SU-DHL-6 (cell line): ENCODE measurements around the gene ATE1.

Experiments used
- H2AFZ ChIP-seq: fragments of 200-600 bp; sonication (generic); 2 replicates; pipeline ENCODE4 v1.6.1; 2014; ENCODE audit warnings: low read depth, mild to moderate bottlenecking, moderate library complexity, mixed read lengths, antibody characterized with exemption, low read length; ENCODE audit not compliant: severe bottlenecking
- H3F3A ChIP-seq: fragments of 200-600 bp; shearing (Covaris generic); 2 replicates; pipeline ENCODE4 v1.6.0; 2016; ENCODE audit warnings: antibody characterized with exemption, mild to moderate bottlenecking; ENCODE audit not compliant: insufficient read depth
- H3K27ac ChIP-seq: fragments of 200-600 bp; sonication (generic); 2 replicates; pipeline ENCODE4 v1.5.1; 2016; ENCODE audit warnings: low read depth, mild to moderate bottlenecking, low read length, moderate library complexity, mixed read lengths
- H3K27me3 ChIP-seq: fragments of 200-600 bp; sonication (generic), shearing (Covaris generic); 2 replicates; pipeline ENCODE4 v1.6.0; 2014; ENCODE audit warnings: mild to moderate bottlenecking, low read length
- H3K36me3 ChIP-seq: fragments of 200-600 bp; sonication (generic); 2 replicates; pipeline ENCODE4 v1.6.1; 2014; ENCODE audit warnings: mild to moderate bottlenecking, low read length, mixed read lengths
- H3K4me2 ChIP-seq: fragments of 300-600, 200-600 bp; shearing (Covaris generic), sonication (generic); 2 replicates; pipeline ENCODE4 v1.6.0; 2014; ENCODE audit warnings: low read length, low read depth, mild to moderate bottlenecking; ENCODE audit not compliant: poor library complexity, severe bottlenecking
- H3K4me3 ChIP-seq: fragments of 200-600 bp; sonication (generic); 2 replicates; pipeline ENCODE4 v1.5.1; 2014; ENCODE audit warnings: antibody characterized with exemption, low read length, mild to moderate bottlenecking, mixed read lengths; ENCODE audit not compliant: insufficient read depth, poor library complexity, severe bottlenecking
- H3K79me2 ChIP-seq: fragments of 200-600 bp; sonication (generic); 2 replicates; pipeline ENCODE4 v1.6.1; 2014; ENCODE audit warnings: mild to moderate bottlenecking, low read length, moderate library complexity; ENCODE audit not compliant: insufficient read depth
- H3K9ac ChIP-seq: fragments of 200-600 bp; sonication (generic); 2 replicates; pipeline ENCODE4 v1.7.0; 2014; ENCODE audit warnings: mild to moderate bottlenecking, low read length
- H3K9me2 ChIP-seq: fragments of 200-600 bp; sonication (generic); replicated peaks from 2 replicates; pipeline ENCODE4 v1.6.1; 2014; ENCODE audit warnings: low read length; ENCODE audit not compliant: insufficient read depth
- H3K9me3 ChIP-seq: fragments of 200-600 bp; sonication (generic); 2 replicates; pipeline ENCODE4 v1.6.1; 2014; ENCODE audit warnings: low read length, mixed read lengths; ENCODE audit not compliant: insufficient read depth
- H4K20me1 ChIP-seq: fragments of 200-600 bp; sonication (generic); 2 replicates; pipeline ENCODE4 v1.6.1; 2014; ENCODE audit warnings: low read depth, mild to moderate bottlenecking, antibody characterized with exemption, low read length, moderate library complexity, mixed read lengths
- CTCF ChIP-seq: fragments of 200-600 bp; sonication (generic); IDR thresholded peaks from one replicate; pipeline ENCODE4 v1.5.1; 2017; ENCODE audit warnings: antibody characterized with exemption, mild to moderate bottlenecking, low read length, moderate library complexity; ENCODE audit not compliant: insufficient read depth, poor library complexity, severe bottlenecking
- EZH2phosphoT487 ChIP-seq: fragments of 200-600 bp; sonication (generic), shearing (Covaris generic); conservative IDR thresholded peaks from 2 replicates; pipeline ENCODE4 v1.6.1; 2018; ENCODE audit warnings: mild to moderate bottlenecking, antibody characterized with exemption, low read length, moderate library complexity, mixed read lengths

The ATE1 gene

GRCh38 chr10:121891103-121891502, 36.7 kb downstream of the ATE1 start:
- no peak overlapping the region for H3K4me3 ChIP-seq
- no peaks in the 10 kb centered on the region for H3K27me3 ChIP-seq
- H3F3A ChIP-seq = no peaks in the 10 kb centered on the region; the same call in 1 of the 2 replicates
- no peak overlapping the region for H2AFZ ChIP-seq
- H4K20me1 ChIP-seq = no peaks in the 10 kb centered on the region
- H3K4me2 ChIP-seq = no peak overlapping the region
- no peaks in the 10 kb centered on the region for H3K36me3 ChIP-seq
- H3K27ac ChIP-seq = no peak overlapping the region
- no peaks in the 10 kb centered on the region for H3K9me2 ChIP-seq
- H3K79me2 ChIP-seq = no peaks in the 10 kb centered on the region
- H3K9me3 ChIP-seq = no peaks in the 10 kb centered on the region
- no peak overlapping the region for H3K9ac ChIP-seq
- TF ChIP-seq CTCF (no peak), EZH2phosphoT487 (no peak)

- no peaks in the 10 kb centered on the region for H3K9me2 ChIP-seq
- no peaks in the 10 kb centered on the region for H3K79me2 ChIP-seq
- H3K27ac ChIP-seq = no peak overlapping the region
- no peaks in the 10 kb centered on the region for H4K20me1 ChIP-seq
- H3F3A ChIP-seq = no peaks in the 10 kb centered on the region; the same call in 1 of the 2 replicates
- H3K4me3 ChIP-seq = no peak overlapping the region
- no peaks in the 10 kb centered on the region for H3K9me3 ChIP-seq
- H3K27me3 ChIP-seq = no peaks in the 10 kb centered on the region
- TF ChIP-seq EZH2phosphoT487 (no peak), CTCF (no peak)
- no peak overlapping the region for H2AFZ ChIP-seq
- no peak overlapping the region for H3K9ac ChIP-seq
- H3K36me3 ChIP-seq = no peaks in the 10 kb centered on the region
- no peak overlapping the region for H3K4me2 ChIP-seq
Measured at GRCh38 chr10:121889212-121889611, 38.6 kb downstream of the ATE1 start.

GRCh38 chr10:121886997-121887622, 40.7 kb downstream of the ATE1 start:
- no peak overlapping the region for H3K4me3 ChIP-seq
- no peaks in the 10 kb centered on the region for H3K36me3 ChIP-seq
- no peak overlapping the region for H3K9ac ChIP-seq
- H3F3A ChIP-seq = no peaks in the 10 kb centered on the region; the same call in 1 of the 2 replicates
- H3K27me3 ChIP-seq = no peaks in the 10 kb centered on the region
- no peak overlapping the region for H3K27ac ChIP-seq
- TF ChIP-seq CTCF (peak; percentile 28), EZH2phosphoT487 (no peak)
- H3K4me2 ChIP-seq = no peak overlapping the region
- H3K9me3 ChIP-seq = no peaks in the 10 kb centered on the region
- H3K79me2 ChIP-seq = no peaks in the 10 kb centered on the region
- H4K20me1 ChIP-seq = no peaks in the 10 kb centered on the region
- H3K9me2 ChIP-seq = no peaks in the 10 kb centered on the region
- H2AFZ ChIP-seq = no peak overlapping the region
